Ammon's horn (tissue), 1 donor: ENCODE data around the gene MPL.

Source experiments
- DNase-seq: peaks from one replicate; pipeline ENCODE4 v3.0.0-alpha.2; 2016; ENCODE audit warnings: low spot score

Gene MPL

GRCh38 chr1:43306688-43307457 lies 30.7 kb upstream of the MPL start:
- DNase-seq = no peak

- DNase-seq = no peak
Observed at GRCh38 chr1:43307458-43308158, 30.0 kb upstream of the MPL start.

- DNase-seq = no peak
Observed at GRCh38 chr1:43308635-43309404, 28.8 kb upstream of the MPL start.

- no peak for DNase-seq
Observed at GRCh38 chr1:43309405-43310025, 28.1 kb upstream of the MPL start.

GRCh38 chr1:43311521-43311920 lies 26.1 kb upstream of the MPL start:
- DNase-seq = no peak

GRCh38 chr1:43312212-43312623 lies 25.4 kb upstream of the MPL start:
- no peak for DNase-seq

GRCh38 chr1:43312663-43313515 lies 24.7 kb upstream of the MPL start:
- no peak for DNase-seq

GRCh38 chr1:43313771-43314170 lies 23.8 kb upstream of the MPL start:
- DNase-seq = no peak

- no peak for DNase-seq
Observed at GRCh38 chr1:43314233-43314632, 23.4 kb upstream of the MPL start.

GRCh38 chr1:43315481-43315880 lies 22.1 kb upstream of the MPL start:
- DNase-seq = peak; percentile 80

GRCh38 chr1:43315963-43316737 lies 21.5 kb upstream of the MPL start:
- DNase-seq = no peak

GRCh38 chr1:43316738-43317520 lies 20.7 kb upstream of the MPL start:
- no peak for DNase-seq

- peak; percentile 87 for DNase-seq
Observed at GRCh38 chr1:43317817-43318471, 19.7 kb upstream of the MPL start.

- DNase-seq = no peak
Observed at GRCh38 chr1:43318831-43319230, 18.8 kb upstream of the MPL start.

- DNase-seq = no peak
Observed at GRCh38 chr1:43319288-43319687, 18.3 kb upstream of the MPL start.

- DNase-seq = no peak
Observed at GRCh38 chr1:43319766-43320165, 17.9 kb upstream of the MPL start.

GRCh38 chr1:43321331-43321891 lies 16.2 kb upstream of the MPL start:
- no peak for DNase-seq

GRCh38 chr1:43322506-43322905 lies 15.1 kb upstream of the MPL start:
- no peak for DNase-seq

GRCh38 chr1:43324810-43325209 lies 12.8 kb upstream of the MPL start:
- DNase-seq = no peak
